ENCODE results near the gene DYNC1LI1. TPM values are rescaled to one million over a fixed set of nuclear protein-coding genes. Genes with fewer than 3 reads are reported as not detected.

The DYNC1LI1 gene
- total RNA-seq, 4 donors from 2014 or later = 15.3 to 26.4 (median 19.4) TPM

- H3K36me3 ChIP-seq = no peaks in the 10 kb centered on the region
- no peaks in the 10 kb centered on the region for H3K4me1 ChIP-seq
- H3K27me3 ChIP-seq = no peaks in the 10 kb centered on the region
- no peak for TF ChIP-seq CTCF (IDR thresholded peaks at IDR 0.05)
- no peak for TF ChIP-seq POLR2A (IDR thresholded peaks at IDR 0.05)
- no peak for DNase-seq
- no peak overlapping the region for H3K27ac ChIP-seq
- H3K4me3 ChIP-seq = no peak overlapping the region
- no peaks in the 10 kb centered on the region for H3K9me3 ChIP-seq
Measured at GRCh38 chr3:32508711-32509110, 61.9 kb downstream of the DYNC1LI1 start.

GRCh38 chr3:32506466-32506865 is 64.2 kb downstream of the DYNC1LI1 start:
- TF ChIP-seq POLR2A (IDR thresholded peaks at IDR 0.05) = no peak
- no peak for TF ChIP-seq CTCF (IDR thresholded peaks at IDR 0.05)
- Histone ChIP-seq H3K27ac (no peak overlapping the region), H3K4me3 (no peak overlapping the region), H3K36me3 (no peaks in the 10 kb centered on the region), H3K4me1 (no peaks in the 10 kb centered on the region), H3K27me3 (no peaks in the 10 kb centered on the region), H3K9me3 (no peaks in the 10 kb centered on the region)
- DNase-seq = no peak

- no peaks in the 10 kb centered on the region for H3K36me3 ChIP-seq
- H3K4me3 ChIP-seq = peak overlapping the region; percentile 74 to 89 (median 82)
- H3K4me1 ChIP-seq = peaks cover 0 to 9% (median 2%) of the 10 kb centered on the region in 4 donors
- H3K9me3 ChIP-seq = no peaks in the 10 kb centered on the region
- no peak for TF ChIP-seq POLR2A (IDR thresholded peaks at IDR 0.05)
- TF ChIP-seq CTCF (IDR thresholded peaks at IDR 0.05) = no peak
- DNase-seq = no peak
- H3K27me3 ChIP-seq = no peaks in the 10 kb centered on the region
- H3K27ac ChIP-seq = peak overlapping the region; percentile 91 to 99 (median 95)
Measured at GRCh38 chr3:32502946-32503286, 67.7 kb downstream of the DYNC1LI1 start.

- H3K4me1 ChIP-seq = peaks cover 0 to 9% (median 2%) of the 10 kb centered on the region in 4 donors
- H3K36me3 ChIP-seq = no peaks in the 10 kb centered on the region
- TF ChIP-seq POLR2A (IDR thresholded peaks at IDR 0.05) (peak; percentile 41 to 48), CTCF (IDR thresholded peaks at IDR 0.05) (no peak)
- H3K4me3 ChIP-seq = peak within 1 kb of the TSS; percentile 74 to 89 (median 82)
- H3K9me3 ChIP-seq = no peaks in the 10 kb centered on the region
- H3K27me3 ChIP-seq = no peaks in the 10 kb centered on the region
- H3K27ac ChIP-seq = peak within 1 kb of the TSS; percentile 91 to 99 (median 95)
- DNase-seq = peak; percentile 84 to 92 (median 92)
Measured at GRCh38 chr3:32502118-32502945, 68.3 kb downstream of the DYNC1LI1 start, which contains the start of gene CMTM6. Gene CMTM6 (minus strand): TSS chr3:32502852. CDS start chr3:32502745, 107 bp downstream.

GRCh38 chr3:32501783-32502117 is 68.9 kb downstream of the DYNC1LI1 start:
- no peaks in the 10 kb centered on the region for H3K9me3 ChIP-seq
- H3K36me3 ChIP-seq = no peaks in the 10 kb centered on the region
- H3K4me3 ChIP-seq = peak overlapping the region; percentile 74 to 89 (median 82)
- H3K4me1 ChIP-seq = peaks cover 0 to 9% (median 2%) of the 10 kb centered on the region in 4 donors
- H3K27ac ChIP-seq = peak overlapping the region; percentile 91 to 99 (median 95)
- no peaks in the 10 kb centered on the region for H3K27me3 ChIP-seq
- TF ChIP-seq POLR2A (IDR thresholded peaks at IDR 0.05) (no peak), CTCF (IDR thresholded peaks at IDR 0.05) (no peak)
- DNase-seq = no peak

Measured in Peyer's patch (tissue), 4 donors.